Adrenal gland (tissue), 12 donors: ENCODE data around the gene CEACAM19. TPM values are rescaled to one million over a fixed set of nuclear protein-coding genes. Genes with fewer than 3 reads are reported as not detected.
"Not testable (repeated sequence)": the region's sequence is repeated elsewhere in the genome, so short reads cannot be mapped to it uniquely, and the experiment has no call there.

Experiments used
- DNase-seq, 7 donors: peaks; one replicate each; pipeline ENCODE4 v3.0.0-alpha.2; 2019 to 2020
- H3K27ac ChIP-seq, 5 donors: fragments of 200-600 bp; sonication (generic) in 4 of 5; 1 replicate in 3 of 5; 2 replicates in 2 of 5; pipeline versions ENCODE4 v1.5.1 to v1.8.0; 2016 to 2020; ENCODE audit warnings: mild to moderate bottlenecking in 1 of 5
- H3K27me3 ChIP-seq: fragments of 200-600 bp; 2 replicates; pipeline ENCODE4 v1.8.0; 2021
- H3K36me3 ChIP-seq, 2 donors: fragments of 200-600 bp; replicated peaks in 1 of 2; 1 replicate in 1 of 2; 2 replicates in 1 of 2; pipeline versions ENCODE4 v1.5.1 to v1.8.0; 2018 to 2022
- H3K4me1 ChIP-seq, 2 donors: fragments of 200-600 bp; replicated peaks in 1 of 2; 1 replicate in 1 of 2; 2 replicates in 1 of 2; pipeline versions ENCODE4 v1.5.1 to v1.8.0; 2018 to 2021
- H3K4me3 ChIP-seq, 4 donors: fragments of 200-600 bp; sonication (generic) in 3 of 4; one replicate each; pipeline ENCODE4 v1.5.1; 2016 to 2018
- H3K9me3 ChIP-seq, 3 donors: fragments of 200-600 bp; sonication (generic) in 1 of 3; replicated peaks in 1 of 3; 1 replicate in 2 of 3; 2 replicates in 1 of 3; pipeline versions ENCODE4 v1.5.1 to v1.8.0; 2016 to 2021
- CTCF ChIP-seq, 6 experiments: fragments of 450-650 bp in 4 of 6; fragments of 200-600 bp in 2 of 6; sonication (generic) in 1 of 6; IDR thresholded peaks; 1 replicate in 5 of 6; 2 replicates in 1 of 6; pipeline versions ENCODE4 v1.5.1 to v1.8.0; 2016 to 2021; ENCODE audit warnings: antibody characterized with exemption in 6 of 6, mild to moderate bottlenecking in 2 of 6, moderate library complexity in 1 of 6
- POLR2A ChIP-seq, 2 donors: fragments of 450-650 bp; IDR thresholded peaks; one replicate each; pipeline ENCODE4 v1.6.1; 2017; ENCODE audit warnings: antibody characterized with exemption in 2 of 2, mild to moderate bottlenecking in 2 of 2, moderate library complexity in 1 of 2
- WGBS, 4 donors: extraction: QIAGEN DNeasy Blood & Tissue Kit in 2 of 4; methylation state at CpG; one replicate each; pipeline versions ENCODE4 v1.1.5 to v1.1.7; 2013 to 2017; 5-methylcytosine and 5-hydroxymethylcytosine counted together
- intact Hi-C, 2 donors: fragments of 100-400 bp; cut with DNase I; formaldehyde crosslinking; loops; one replicate each; pipeline versions ENCODE4 v1.14.1 to v1.15.0; 2022 to 2023
- polyA plus RNA-seq, 3 donors: library from polyadenylated mRNA; stranded (reverse); fragments of 200-250 nt in 2 of 3; fragments of 350-450 nt in 1 of 3; fragmentation: Illumina TruSeq in 1 of 3; extraction: RNeasy Lipid Tissue Mini Kit (QIAGEN cat#74804) in 1 of 3; gene quantifications; one replicate each; pipeline ENCODE4 v1.2.3, GENCODE V29; 2013 to 2014
- total RNA-seq, 9 donors: library from RNA; depleted of rRNA in 4 of 9; stranded (reverse); fragments of >200 nt in 4 of 9; fragments of 120-200 nt in 1 of 9; fragmentation: NEBNext Ultra II Directional in 1 of 9; extraction: Animal tissue kit (Norgen Biotek cat#: 25700) in 1 of 9; gene quantifications; one replicate each; pipeline versions ENCODE4 v1.1.0 to v1.2.4, GENCODE V29; 2013 to 2023
- donor health status: healthy with polysubstance abuse.
- donor health status: Bipolar disorder and iron deficiency.
- donor health status: DM: yes; HTN: yes; CAD: no.
- donor health status: DM: no; HTN: no; CAD: no.
- donor health status: DM: no; HTN: no; CAD: no.
- donor health status: DM: yes; HTN: yes; CAD: no.

The CEACAM19 gene
- total and polyA plus RNA-seq, 12 donors = 1.6 to 38.2 (median 3.4) TPM

- intact Hi-C loops = no loop called here
- H3K36me3 ChIP-seq = no peaks in the 10 kb centered on the region
- no peaks in the 10 kb centered on the region for H3K9me3 ChIP-seq
- H3K27ac ChIP-seq = no peak overlapping the region
- H3K27me3 ChIP-seq = no peaks in the 10 kb centered on the region
- 91 to 98% (median 95%) methylated on average over 10 to 12 of the region's 12 CpGs for WGBS, 4 donors
- H3K4me3 ChIP-seq = no peak overlapping the region
- H3K4me1 ChIP-seq = peaks cover 0 to 8% of the 10 kb centered on the region in 2 donors
- TF ChIP-seq CTCF (IDR thresholded peaks at IDR 0.05) = no peak
- no peak for TF ChIP-seq POLR2A (IDR thresholded peaks at IDR 0.05)
- DNase-seq = no peak
These were observed 34.3 kb downstream of the CEACAM19 start for GRCh38 chr19:44705502-44706010.

GRCh38 chr19:44706506-44707236 is 35.4 kb downstream of the CEACAM19 start:
- H3K27ac ChIP-seq = no peak overlapping the region
- no peaks in the 10 kb centered on the region for H3K27me3 ChIP-seq
- no peak for DNase-seq
- WGBS, 4 donors = 86 to 95% (median 89%) methylated on average over 4 to 6 of the region's 6 CpGs
- intact Hi-C loops = no loop called here
- H3K4me1 ChIP-seq = peaks cover 0 to 8% of the 10 kb centered on the region in 2 donors
- no peaks in the 10 kb centered on the region for H3K9me3 ChIP-seq
- H3K36me3 ChIP-seq = no peaks in the 10 kb centered on the region
- TF ChIP-seq CTCF (IDR thresholded peaks at IDR 0.05) (no peak), POLR2A (IDR thresholded peaks at IDR 0.05) (no peak)
- H3K4me3 ChIP-seq = no peak overlapping the region

GRCh38 chr19:44707794-44708193 is 36.5 kb downstream of the CEACAM19 start:
- H3K4me3 ChIP-seq = no peak overlapping the region
- peaks cover 0 to 8% of the 10 kb centered on the region in 2 donors for H3K4me1 ChIP-seq
- H3K36me3 ChIP-seq = no peaks in the 10 kb centered on the region
- no peak for DNase-seq
- intact Hi-C loops = no loop called here
- 93 to 96% (median 95%) methylated on average over 4 to 20 of the region's 20 CpGs for WGBS, 4 donors
- H3K27me3 ChIP-seq = no peaks in the 10 kb centered on the region
- no peaks in the 10 kb centered on the region for H3K9me3 ChIP-seq
- H3K27ac ChIP-seq = no peak overlapping the region
- TF ChIP-seq POLR2A (IDR thresholded peaks at IDR 0.05) (no peak), CTCF (IDR thresholded peaks at IDR 0.05) (no peak)

GRCh38 chr19:44708940-44709339 is 37.7 kb downstream of the CEACAM19 start:
- H3K4me3 ChIP-seq = no peak overlapping the region
- intact Hi-C loops = no loop called here
- no peak overlapping the region for H3K27ac ChIP-seq
- no peaks in the 10 kb centered on the region for H3K36me3 ChIP-seq
- H3K9me3 ChIP-seq = no peaks in the 10 kb centered on the region
- peaks cover 0 to 8% of the 10 kb centered on the region in 2 donors for H3K4me1 ChIP-seq
- no peaks in the 10 kb centered on the region for H3K27me3 ChIP-seq
- no peak for DNase-seq
- WGBS, 4 donors = 73 to 88% (median 85%) methylated on average over 1 to 5 of the region's 5 CpGs
- TF ChIP-seq POLR2A (IDR thresholded peaks at IDR 0.05) = no peak
- no peak for TF ChIP-seq CTCF (IDR thresholded peaks at IDR 0.05)

GRCh38 chr19:44709434-44710266 is 38.4 kb downstream of the CEACAM19 start:
- peak overlapping the region in 2 of 5 donors; percentile 21 to 40 for H3K27ac ChIP-seq
- H3K9me3 ChIP-seq, H3K27me3 ChIP-seq, intact Hi-C loops, H3K4me1 ChIP-seq, H3K4me3 ChIP-seq, DNase-seq, H3K36me3 ChIP-seq: not testable (repeated sequence)
- WGBS, 4 donors = 25 to 73% (median 64%) methylated on average over 2 to 4 of the region's 4 CpGs
